Caco-2 (cell line): ENCODE measurements around the gene AGBL3. TPM values are rescaled to one million over a fixed set of nuclear protein-coding genes. Genes with fewer than 3 reads are reported as not detected.

Experiments
- BruUV-seq: library from RNA; stranded (reverse); fragments of 400-500 nt; replicated peaks from 2 replicates; lab custom pipeline; 2021; lab: Mats Ljungman, UMichigan
- CTCF ChIA-PET: fragments of 300-600 bp; sonication (Branson Sonifier 250); formaldehyde crosslinking; loops from one replicate; lab custom pipeline; 2022; ENCODE audit warnings: antibody characterized with exemption; lab: Charles Lee
- POLR2A ChIA-PET: fragments of 300-600 bp; sonication (Branson Sonifier 250); formaldehyde crosslinking; loops from one replicate; lab custom pipeline; 2022; ENCODE audit warnings: antibody characterized with exemption; lab: Charles Lee
- DNase-seq, 2 experiments: peaks; one replicate each; pipeline versions ENCODE4 v3.0.0 to v3.0.0-alpha.2; 2020 to 2022
- H3K27me3 ChIP-seq: replicated peaks from 2 replicates; pipeline ENCODE4 v1.6.0; 2011; ENCODE audit warnings: low read length; ENCODE audit not compliant: control insufficient read depth, insufficient read depth
- H3K36me3 ChIP-seq: 2 replicates; pipeline ENCODE4 v1.5.1; 2011; ENCODE audit warnings: low read length; ENCODE audit not compliant: control insufficient read depth, insufficient read depth
- H3K4me1 ChIP-seq: fragments of 250-450 bp; sonication (Bioruptor Pico); 2 replicates; pipeline ENCODE4 v1.5.1; 2020; ENCODE audit warnings: mild to moderate bottlenecking
- H3K4me3 ChIP-seq: 2 replicates; pipeline ENCODE4 v1.5.1; 2011; ENCODE audit warnings: low read depth, mild to moderate bottlenecking, control low read depth, low read length
- H3K9me3 ChIP-seq: fragments of 250-450 bp; sonication (Bioruptor Pico); 2 replicates; pipeline ENCODE4 v1.5.1; 2020; ENCODE audit warnings: mild to moderate bottlenecking, moderate library complexity
- H3K27ac Mint-ChIP-seq: one replicate; pipeline ENCODE4 v1.8.0; 2022; ENCODE audit warnings: mixed read lengths; ENCODE audit not compliant: unreplicated experiment
- H3K27me3 Mint-ChIP-seq: one replicate; pipeline ENCODE4 v1.8.0; 2022; ENCODE audit warnings: mixed read lengths; ENCODE audit not compliant: insufficient read depth, unreplicated experiment
- H3K36me3 Mint-ChIP-seq: one replicate; pipeline ENCODE4 v1.8.0; 2022; ENCODE audit warnings: mild to moderate bottlenecking, mixed read lengths; ENCODE audit not compliant: insufficient read depth, unreplicated experiment
- H3K4me1 Mint-ChIP-seq: one replicate; pipeline ENCODE4 v1.8.0; 2022; ENCODE audit warnings: low read depth, mixed read lengths; ENCODE audit not compliant: unreplicated experiment
- H3K4me3 Mint-ChIP-seq: one replicate; pipeline ENCODE4 v1.8.0; 2022; ENCODE audit warnings: mild to moderate bottlenecking, moderate library complexity, mixed read lengths; ENCODE audit not compliant: unreplicated experiment
- H3K9me3 Mint-ChIP-seq: one replicate; pipeline ENCODE4 v1.8.0; 2022; ENCODE audit warnings: mixed read lengths; ENCODE audit not compliant: unreplicated experiment
- intact Hi-C: fragments of 100-400 bp; cut with micrococcal nuclease; formaldehyde crosslinking; loops from one replicate; pipeline ENCODE4 v1.10.0; 2022; ENCODE audit not compliant: unreplicated experiment
- total RNA-seq: library from RNA; stranded (reverse); gene quantifications from 2 replicates; pipeline ENCODE4 v1.2.3, GENCODE V29; 2022
- TF ChIP-seq, protein P1 (sequence below), 2 experiments: fragments of 200-600 bp in 1 of 2; IDR thresholded peaks; 1 replicate in 1 of 2; 2 replicates in 1 of 2; pipeline versions ENCODE4 v1.5.1 to v1.8.0; 2011 to 2022; ENCODE audit warnings: antibody characterized with exemption in 1 of 2, control low read depth in 1 of 2, inconsistent platforms in 1 of 2, low read depth in 1 of 2, low read length in 1 of 2, mild to moderate bottlenecking in 1 of 2, moderate library complexity in 1 of 2; ENCODE audit not compliant: insufficient read depth in 1 of 2, severe bottlenecking in 1 of 2, unreplicated experiment in 1 of 2

Gene AGBL3
- total RNA-seq, 1 experiment from 2014 or later = 6.1 TPM

DNA sequence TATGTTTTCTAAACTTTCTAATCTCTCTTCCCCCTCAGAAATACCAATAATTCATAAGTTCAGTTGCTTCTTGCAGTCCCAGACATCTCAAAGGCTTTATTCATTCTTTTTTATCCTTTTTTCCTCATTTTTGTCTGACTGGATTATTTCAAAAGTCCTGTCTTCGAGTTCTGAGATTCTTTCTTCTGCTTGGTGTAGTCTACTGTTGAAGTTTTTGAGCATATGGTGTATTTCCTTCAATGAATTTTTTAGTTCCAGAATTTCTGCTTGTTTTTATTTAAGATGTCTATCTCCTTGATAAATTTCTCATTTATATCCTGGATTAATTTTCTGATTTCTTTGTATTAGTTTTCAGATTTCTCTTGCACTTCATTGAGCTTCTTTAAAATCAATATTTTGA is 170.0 kb downstream of the AGBL3 start:
- no TSS peak for BruUV-seq
- DNase-seq = no peak
- H3K36me3 ChIP-seq = no peaks in the 10 kb centered on the region; the same call in 1 of the 2 replicates
- H3K9me3 ChIP-seq = peaks cover 37% of the 10 kb centered on the region
- ChIA-PET POLR2A (no interaction called here), CTCF (no interaction called here)
- H3K27me3 ChIP-seq = no peaks in the 10 kb centered on the region
- no peak overlapping the region for H3K27ac Mint-ChIP-seq
- no peaks in the 10 kb centered on the region for H3K27me3 Mint-ChIP-seq
- peaks cover 13% of the 10 kb centered on the region for H3K4me1 Mint-ChIP-seq
- no peak overlapping the region for H3K4me3 ChIP-seq
- H3K9me3 Mint-ChIP-seq = peaks cover 52% of the 10 kb centered on the region
- TF ChIP-seq, protein P1, sequence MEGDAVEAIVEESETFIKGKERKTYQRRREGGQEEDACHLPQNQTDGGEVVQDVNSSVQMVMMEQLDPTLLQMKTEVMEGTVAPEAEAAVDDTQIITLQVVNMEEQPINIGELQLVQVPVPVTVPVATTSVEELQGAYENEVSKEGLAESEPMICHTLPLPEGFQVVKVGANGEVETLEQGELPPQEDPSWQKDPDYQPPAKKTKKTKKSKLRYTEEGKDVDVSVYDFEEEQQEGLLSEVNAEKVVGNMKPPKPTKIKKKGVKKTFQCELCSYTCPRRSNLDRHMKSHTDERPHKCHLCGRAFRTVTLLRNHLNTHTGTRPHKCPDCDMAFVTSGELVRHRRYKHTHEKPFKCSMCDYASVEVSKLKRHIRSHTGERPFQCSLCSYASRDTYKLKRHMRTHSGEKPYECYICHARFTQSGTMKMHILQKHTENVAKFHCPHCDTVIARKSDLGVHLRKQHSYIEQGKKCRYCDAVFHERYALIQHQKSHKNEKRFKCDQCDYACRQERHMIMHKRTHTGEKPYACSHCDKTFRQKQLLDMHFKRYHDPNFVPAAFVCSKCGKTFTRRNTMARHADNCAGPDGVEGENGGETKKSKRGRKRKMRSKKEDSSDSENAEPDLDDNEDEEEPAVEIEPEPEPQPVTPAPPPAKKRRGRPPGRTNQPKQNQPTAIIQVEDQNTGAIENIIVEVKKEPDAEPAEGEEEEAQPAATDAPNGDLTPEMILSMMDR (IDR thresholded peaks at IDR 0.05; ENCODE audit: insufficient read depth in 1 of 2, low read depth in 1 of 2, low read length in 1 of 2, severe bottlenecking in 1 of 2, unreplicated experiment in 1 of 2) = no peak
- H3K4me3 Mint-ChIP-seq = no peak overlapping the region
- intact Hi-C loops = no loop called here
- H3K36me3 Mint-ChIP-seq = peaks cover 22% of the 10 kb centered on the region
- H3K4me1 ChIP-seq = peaks cover 8% of the 10 kb centered on the region

DNA sequence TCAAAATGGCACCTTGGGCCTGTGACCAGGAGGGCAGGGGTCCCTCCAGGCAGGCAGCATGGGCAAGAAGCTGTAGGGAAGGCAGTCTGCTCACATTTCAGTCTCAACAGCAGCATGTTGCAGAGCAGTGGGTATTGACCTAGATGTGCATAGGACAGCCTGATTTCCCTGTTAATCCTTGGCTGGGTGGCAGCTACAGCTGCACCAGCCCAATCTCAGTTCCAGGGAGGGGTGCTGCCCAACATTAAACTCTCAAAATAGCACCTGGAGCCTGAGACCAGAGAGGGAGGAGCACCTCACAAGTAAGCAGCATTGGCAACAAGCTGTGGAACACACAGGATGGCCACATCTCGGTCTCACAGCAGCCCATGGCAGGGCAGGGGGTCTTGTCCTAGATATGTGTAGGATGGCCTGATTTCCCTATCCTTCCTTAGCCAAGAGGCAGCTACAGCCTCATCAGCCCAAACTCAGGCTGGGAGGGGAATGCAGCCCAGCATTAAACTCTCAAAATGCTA is 171.9 kb downstream of the AGBL3 start:
- BruUV-seq = no TSS peak
- no peak overlapping the region for H3K27ac Mint-ChIP-seq
- Histone ChIP-seq H3K36me3 (no peaks in the 10 kb centered on the region; the same call in 1 of the 2 replicates), H3K4me1 (peaks cover 8% of the 10 kb centered on the region), H3K9me3 (peaks cover 37% of the 10 kb centered on the region), H3K27me3 (no peaks in the 10 kb centered on the region), H3K4me3 (no peak overlapping the region)
- TF ChIP-seq, protein P1 (IDR thresholded peaks at IDR 0.05; ENCODE audit: insufficient read depth in 1 of 2, low read depth in 1 of 2, low read length in 1 of 2, severe bottlenecking in 1 of 2, unreplicated experiment in 1 of 2) = no peak
- no peak overlapping the region for H3K4me3 Mint-ChIP-seq
- ChIA-PET POLR2A (no interaction called here), CTCF (no interaction called here)
- H3K27me3 Mint-ChIP-seq = no peaks in the 10 kb centered on the region
- DNase-seq = no peak
- H3K9me3 Mint-ChIP-seq = peaks cover 63% of the 10 kb centered on the region
- intact Hi-C loops = no loop called here
- peaks cover 19% of the 10 kb centered on the region for H3K4me1 Mint-ChIP-seq
- H3K36me3 Mint-ChIP-seq = peaks cover 40% of the 10 kb centered on the region

DNA sequence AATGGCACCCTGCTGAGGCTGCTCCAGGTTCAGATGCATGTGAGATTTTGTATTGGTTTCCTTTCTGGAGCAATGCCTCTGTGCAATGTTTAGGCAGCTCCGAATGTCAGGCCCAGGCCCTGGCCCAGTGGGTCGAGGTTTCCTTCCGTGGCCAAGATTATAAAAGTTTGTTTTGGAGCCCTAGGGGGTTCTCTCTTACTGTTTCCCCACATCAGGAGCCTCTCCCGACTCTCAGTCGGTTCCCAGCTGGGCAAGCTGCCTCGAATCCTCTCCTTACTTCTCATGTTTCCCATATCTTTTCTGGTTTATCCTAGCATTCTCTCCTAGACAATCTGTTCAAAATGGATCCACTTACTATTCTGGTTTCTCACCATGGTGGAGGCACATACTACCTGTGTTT is 172.6 kb downstream of the AGBL3 start:
- Mint-ChIP-seq H3K27me3 (no peaks in the 10 kb centered on the region), H3K4me3 (no peak overlapping the region), H3K9me3 (peaks cover 62% of the 10 kb centered on the region), H3K36me3 (peaks cover 43% of the 10 kb centered on the region), H3K27ac (peak overlapping the region; percentile 75), H3K4me1 (peaks cover 19% of the 10 kb centered on the region)
- TF ChIP-seq, protein P1 (IDR thresholded peaks at IDR 0.05; ENCODE audit: insufficient read depth in 1 of 2, low read depth in 1 of 2, low read length in 1 of 2, severe bottlenecking in 1 of 2, unreplicated experiment in 1 of 2) = no peak
- intact Hi-C loops = no loop called here
- Histone ChIP-seq H3K27me3 (no peaks in the 10 kb centered on the region), H3K4me1 (peaks cover 8% of the 10 kb centered on the region), H3K9me3 (peaks cover 32% of the 10 kb centered on the region), H3K36me3 (no peaks in the 10 kb centered on the region; the same call in 1 of the 2 replicates), H3K4me3 (no peak overlapping the region)
- no peak for DNase-seq
- CTCF ChIA-PET = no interaction called here
- BruUV-seq = no TSS peak
- POLR2A ChIA-PET = no interaction called here
